Smooth muscle cell (in vitro differentiated cells): ENCODE measurements around the gene BAK1. TPM values are rescaled to one million over a fixed set of nuclear protein-coding genes. Genes with fewer than 3 reads are reported as not detected.
A peak's percentile ranks its signal among the peaks of the same experiment; 100 is the strongest.

ENCODE experiments used
- DNase-seq: peaks from one replicate; lab custom pipeline; 2025; ENCODE audit not compliant: unreplicated experiment; lab: John Stamatoyannopoulos, UW
- H2AFZ ChIP-seq: fragments of 200-600 bp; sonication (generic); 2 replicates; pipeline ENCODE4 v1.6.0; 2016; ENCODE audit warnings: antibody characterized with exemption, low read depth, mild to moderate bottlenecking
- H3F3A ChIP-seq: fragments of 200-600 bp; sonication (generic); 2 replicates; pipeline ENCODE4 v1.6.0; 2017; ENCODE audit warnings: antibody characterized with exemption, low read depth
- H3K27ac ChIP-seq: fragments of 200-600 bp; sonication (generic); 2 replicates; pipeline ENCODE4 v1.5.1; 2016; ENCODE audit warnings: low read depth, mild to moderate bottlenecking
- H3K27me3 ChIP-seq: fragments of 200-600 bp; sonication (generic); 2 replicates; pipeline ENCODE4 v1.6.1; 2016; ENCODE audit warnings: low read depth, mild to moderate bottlenecking
- H3K36me3 ChIP-seq: fragments of 200-600 bp; sonication (generic); 2 replicates; pipeline ENCODE4 v1.5.1; 2016; ENCODE audit warnings: low read depth
- H3K4me1 ChIP-seq: fragments of 200-600 bp; sonication (generic); 2 replicates; pipeline ENCODE4 v1.5.1; 2016; ENCODE audit warnings: low read depth
- H3K4me2 ChIP-seq: fragments of 200-600 bp; sonication (generic); 2 replicates; pipeline ENCODE4 v1.6.0; 2016; ENCODE audit warnings: mild to moderate bottlenecking
- H3K4me3 ChIP-seq: fragments of 200-600 bp; sonication (generic); 2 replicates; pipeline ENCODE4 v1.5.1; 2016; ENCODE audit warnings: mild to moderate bottlenecking
- H3K79me2 ChIP-seq: fragments of 200-600 bp; sonication (generic); 2 replicates; pipeline ENCODE4 v1.6.0; 2016; ENCODE audit warnings: low read depth, mild to moderate bottlenecking
- H3K9ac ChIP-seq: fragments of 200-600 bp; sonication (generic); 2 replicates; pipeline ENCODE4 v1.6.0; 2016; ENCODE audit warnings: low read depth
- H3K9me3 ChIP-seq: fragments of 200-600 bp; sonication (generic); replicated peaks from 2 replicates; pipeline ENCODE4 v1.5.1; 2016; ENCODE audit warnings: low read depth
- H4K20me1 ChIP-seq: fragments of 200-600 bp; sonication (generic); 2 replicates; pipeline ENCODE4 v1.6.0; 2016; ENCODE audit warnings: low read depth
- WGBS: methylation state at CpG from one replicate; pipeline ENCODE4 v1.1.7; 2016; ENCODE audit warnings: low lambda C conversion rate; 5-methylcytosine and 5-hydroxymethylcytosine counted together
- polyA plus RNA-seq: library from polyadenylated mRNA; unstranded; fragments of >200 nt; fragmentation: Nextera tagmentation; extraction: Ambion mirVana; gene quantifications from 2 replicates; pipeline ENCODE4 v1.2.1, GENCODE V29; 2016
- total RNA-seq: library from RNA; depleted of rRNA; stranded (reverse); fragments of >200 nt; gene quantifications from 2 replicates; pipeline ENCODE4 v1.2.3, GENCODE V29; 2014
- TF ChIP-seq, protein P1 (sequence below): fragments of 200-600 bp; sonication (generic); IDR thresholded peaks from 2 replicates; pipeline ENCODE4 v1.5.1; 2017; ENCODE audit warnings: borderline replicate concordance, mild to moderate bottlenecking, antibody characterized with exemption; ENCODE audit not compliant: insufficient read depth, poor library complexity, severe bottlenecking

Gene BAK1
- total and polyA plus RNA-seq, 2 experiments from 2014 or later = 23.6 to 50.4 TPM

DNA sequence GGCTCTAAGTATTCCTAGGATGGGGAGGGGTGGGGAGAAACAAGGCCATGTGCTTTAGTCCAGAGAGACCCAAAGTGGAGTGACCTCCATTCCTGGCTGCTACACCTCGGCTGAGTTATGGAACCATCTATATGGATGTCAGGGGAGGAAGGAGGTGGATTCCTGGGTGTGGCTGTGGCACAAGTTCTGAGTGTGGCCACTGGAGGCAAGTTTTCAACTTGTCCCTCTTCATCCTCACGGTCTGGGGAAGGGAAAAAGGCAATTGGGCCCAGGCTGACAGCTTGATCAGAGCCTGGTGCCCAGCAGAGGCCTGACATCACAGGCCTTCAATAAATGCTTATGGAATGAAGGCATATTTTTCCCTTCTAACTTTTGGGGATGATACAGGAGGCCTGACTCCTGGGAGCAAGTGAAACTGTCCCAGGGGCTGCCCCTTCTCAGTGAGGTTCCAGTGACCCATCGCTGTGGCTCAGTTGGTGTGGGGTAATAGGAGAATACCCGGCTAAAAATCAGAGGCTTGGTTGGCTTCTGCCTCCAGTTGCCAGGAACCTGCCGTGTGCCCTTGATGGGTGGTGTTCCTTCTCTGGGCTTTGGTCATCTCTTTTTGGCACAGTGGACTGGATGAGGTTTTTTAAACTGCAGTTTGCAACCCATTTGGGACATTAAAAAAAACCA is 39.2 kb upstream of the BAK1 start:
- no peak overlapping the region for H2AFZ ChIP-seq
- H3K27me3 ChIP-seq = peaks cover 10% of the 10 kb centered on the region
- no peaks in the 10 kb centered on the region for H3K36me3 ChIP-seq
- H3F3A ChIP-seq = no peaks in the 10 kb centered on the region
- no peak overlapping the region for H3K27ac ChIP-seq
- H3K79me2 ChIP-seq = no peaks in the 10 kb centered on the region
- TF ChIP-seq, protein P1, sequence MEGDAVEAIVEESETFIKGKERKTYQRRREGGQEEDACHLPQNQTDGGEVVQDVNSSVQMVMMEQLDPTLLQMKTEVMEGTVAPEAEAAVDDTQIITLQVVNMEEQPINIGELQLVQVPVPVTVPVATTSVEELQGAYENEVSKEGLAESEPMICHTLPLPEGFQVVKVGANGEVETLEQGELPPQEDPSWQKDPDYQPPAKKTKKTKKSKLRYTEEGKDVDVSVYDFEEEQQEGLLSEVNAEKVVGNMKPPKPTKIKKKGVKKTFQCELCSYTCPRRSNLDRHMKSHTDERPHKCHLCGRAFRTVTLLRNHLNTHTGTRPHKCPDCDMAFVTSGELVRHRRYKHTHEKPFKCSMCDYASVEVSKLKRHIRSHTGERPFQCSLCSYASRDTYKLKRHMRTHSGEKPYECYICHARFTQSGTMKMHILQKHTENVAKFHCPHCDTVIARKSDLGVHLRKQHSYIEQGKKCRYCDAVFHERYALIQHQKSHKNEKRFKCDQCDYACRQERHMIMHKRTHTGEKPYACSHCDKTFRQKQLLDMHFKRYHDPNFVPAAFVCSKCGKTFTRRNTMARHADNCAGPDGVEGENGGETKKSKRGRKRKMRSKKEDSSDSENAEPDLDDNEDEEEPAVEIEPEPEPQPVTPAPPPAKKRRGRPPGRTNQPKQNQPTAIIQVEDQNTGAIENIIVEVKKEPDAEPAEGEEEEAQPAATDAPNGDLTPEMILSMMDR = no peak
- H3K4me1 ChIP-seq = peaks cover 6% of the 10 kb centered on the region
- no peak overlapping the region for H3K4me2 ChIP-seq
- H3K9ac ChIP-seq = no peak overlapping the region
- no peaks in the 10 kb centered on the region for H3K9me3 ChIP-seq
- H3K4me3 ChIP-seq = no peak overlapping the region
- no peaks in the 10 kb centered on the region for H4K20me1 ChIP-seq
- 70% methylated on average over 5 of the region's 5 CpGs for WGBS
- DNase-seq = no peak

DNA sequence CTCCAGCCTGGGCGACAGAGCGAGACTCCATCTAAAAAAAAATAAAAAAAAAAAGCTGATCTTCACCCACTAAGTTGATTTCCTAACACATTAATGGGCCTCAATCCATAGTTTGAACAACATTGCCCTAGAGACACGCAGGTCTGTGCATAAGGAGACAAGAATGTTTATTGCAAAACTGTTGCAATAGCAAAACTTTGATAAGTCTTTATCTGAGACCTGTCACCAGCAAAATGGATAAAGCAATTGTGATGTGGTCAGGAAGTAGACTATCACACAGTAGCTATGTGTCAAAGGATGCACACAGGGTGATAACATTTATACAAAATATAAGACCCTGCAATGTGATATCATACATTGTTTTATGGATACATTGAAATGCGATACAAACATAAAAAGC is 36.8 kb upstream of the BAK1 start:
- Histone ChIP-seq H3K9ac (no peak overlapping the region), H3F3A (no peaks in the 10 kb centered on the region), H3K4me1 (peaks cover 6% of the 10 kb centered on the region), H3K36me3 (no peaks in the 10 kb centered on the region), H3K79me2 (no peaks in the 10 kb centered on the region), H3K27ac (no peak overlapping the region), H3K4me3 (no peak overlapping the region), H3K9me3 (no peaks in the 10 kb centered on the region), H4K20me1 (no peaks in the 10 kb centered on the region), H3K4me2 (no peak overlapping the region), H3K27me3 (peaks cover 6% of the 10 kb centered on the region), H2AFZ (no peak overlapping the region)
- DNase-seq = no peak
- WGBS = 86% methylated on average over 4 of the region's 4 CpGs
- TF ChIP-seq, protein P1 = no peak

DNA sequence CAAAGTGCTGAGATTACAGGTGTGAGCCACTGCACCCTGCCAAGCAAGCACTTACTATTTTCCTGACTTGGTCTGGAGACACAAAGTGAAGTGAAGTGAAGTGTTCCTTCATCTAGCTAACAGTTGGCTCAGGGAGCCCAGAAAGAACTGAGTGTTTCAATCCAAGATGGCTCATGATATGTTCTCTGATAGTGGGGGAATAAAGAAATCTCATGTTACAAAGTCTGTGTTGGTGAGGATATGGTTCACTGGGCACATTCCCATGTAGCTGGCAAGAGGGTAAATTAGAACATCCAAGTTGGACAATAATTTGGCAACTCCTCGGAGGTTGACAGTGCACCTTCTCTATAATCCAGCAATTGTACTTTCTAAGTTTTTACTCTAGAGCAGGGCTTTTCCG is 36.0 kb upstream of the BAK1 start:
- TF ChIP-seq, protein P1 = no peak
- Histone ChIP-seq H3K4me2 (no peak overlapping the region), H3K4me3 (no peak overlapping the region), H3K79me2 (no peaks in the 10 kb centered on the region), H2AFZ (no peak overlapping the region), H3K9me3 (no peaks in the 10 kb centered on the region), H3K27ac (no peak overlapping the region), H3F3A (no peaks in the 10 kb centered on the region), H3K9ac (no peak overlapping the region), H4K20me1 (no peaks in the 10 kb centered on the region), H3K27me3 (no peaks in the 10 kb centered on the region), H3K36me3 (no peaks in the 10 kb centered on the region), H3K4me1 (peaks cover 5% of the 10 kb centered on the region)
- DNase-seq = no peak
- WGBS = 94% methylated on average over 2 of the region's 2 CpGs

DNA sequence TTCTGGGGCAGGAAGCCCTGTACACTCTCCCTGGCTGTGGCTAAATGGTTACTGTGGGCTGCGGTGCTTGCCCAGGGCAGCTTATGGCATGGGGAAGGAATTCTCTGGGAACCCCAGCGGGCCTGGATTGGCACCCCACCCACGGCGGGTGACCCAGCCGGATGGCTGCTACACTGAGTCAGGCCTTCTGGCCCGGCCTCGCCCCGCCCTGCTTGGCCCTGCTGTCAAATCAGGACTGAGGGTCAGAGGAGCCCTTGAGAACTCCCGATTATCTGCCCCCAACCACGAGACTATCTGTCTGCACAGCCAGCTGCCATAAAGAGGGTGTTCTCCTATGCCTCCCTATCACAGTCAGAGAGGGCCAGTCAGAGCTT is 33.7 kb upstream of the BAK1 start:
- Histone ChIP-seq H3K27me3 (no peaks in the 10 kb centered on the region), H3K79me2 (no peaks in the 10 kb centered on the region), H3F3A (peaks cover 11% of the 10 kb centered on the region), H2AFZ (no peak overlapping the region), H4K20me1 (no peaks in the 10 kb centered on the region), H3K4me1 (peaks cover 23% of the 10 kb centered on the region), H3K4me2 (peak overlapping the region; percentile 41), H3K9ac (no peak overlapping the region), H3K36me3 (no peaks in the 10 kb centered on the region), H3K27ac (peak overlapping the region; percentile 70), H3K9me3 (no peaks in the 10 kb centered on the region), H3K4me3 (no peak overlapping the region)
- TF ChIP-seq, protein P1 = no peak
- WGBS = 36% methylated on average over 10 of the region's 10 CpGs
- no peak for DNase-seq
